Liver (tissue), 9 donors: Measurements from ENCODE around the gene UGCG. TPM values are rescaled to one million over a fixed set of nuclear protein-coding genes. Genes with fewer than 3 reads are reported as not detected.

Experiments used
- DNase-seq: peaks from one replicate; pipeline ENCODE4 v3.0.0-alpha.2; 2017; ENCODE audit warnings: low spot score
- H3K27ac ChIP-seq, 2 donors: one replicate each; pipeline ENCODE4 v1.7.0; 2013; ENCODE audit warnings: inconsistent platforms in 2 of 2, low read length in 2 of 2, control low read depth in 1 of 2, low read depth in 1 of 2, mild to moderate bottlenecking in 1 of 2
- H3K27me3 ChIP-seq, 4 donors: one replicate each; pipeline versions ENCODE4 v1.6.1 to v1.7.0; 2013; ENCODE audit warnings: low read length in 3 of 4, inconsistent platforms in 1 of 4, mild to moderate bottlenecking in 1 of 4, moderate library complexity in 1 of 4; ENCODE audit not compliant: control insufficient read depth in 4 of 4, insufficient read depth in 4 of 4
- H3K36me3 ChIP-seq, 4 donors: one replicate each; pipeline versions ENCODE4 v1.6.1 to v1.7.0; 2013; ENCODE audit warnings: low read length in 3 of 4, mild to moderate bottlenecking in 3 of 4, low read depth in 1 of 4, moderate library complexity in 1 of 4; ENCODE audit not compliant: control insufficient read depth in 4 of 4, insufficient read depth in 3 of 4
- H3K4me1 ChIP-seq, 4 donors: one replicate each; pipeline versions ENCODE4 v1.6.1 to v1.7.0; 2013; ENCODE audit warnings: low read length in 3 of 4, mild to moderate bottlenecking in 3 of 4, moderate library complexity in 1 of 4; ENCODE audit not compliant: control insufficient read depth in 4 of 4, insufficient read depth in 4 of 4
- H3K4me3 ChIP-seq, 3 donors: one replicate each; pipeline versions ENCODE4 v1.6.1 to v1.7.0; 2013; ENCODE audit warnings: low read length in 3 of 3, control low read depth in 1 of 3, low read depth in 1 of 3, mild to moderate bottlenecking in 1 of 3
- H3K9ac ChIP-seq, 2 donors: one replicate each; pipeline ENCODE4 v1.7.0; 2013; ENCODE audit warnings: low read length in 2 of 2, mild to moderate bottlenecking in 2 of 2, moderate library complexity in 2 of 2, control low read depth in 1 of 2, low read depth in 1 of 2
- H3K9me3 ChIP-seq, 4 donors: one replicate each; pipeline versions ENCODE4 v1.6.1 to v1.7.0; 2013; ENCODE audit warnings: low read length in 3 of 4; ENCODE audit not compliant: control insufficient read depth in 4 of 4
- EGR1 ChIP-seq, 2 donors: IDR thresholded peaks; 2 replicates each; pipeline ENCODE4 v1.6.1; 2016 to 2018; ENCODE audit warnings: antibody characterized with exemption in 2 of 2, low read depth in 2 of 2
- FOXA1 ChIP-seq: IDR thresholded peaks from 2 replicates; pipeline ENCODE4 v1.6.1; 2016; ENCODE audit warnings: antibody characterized with exemption
- FOXA2 ChIP-seq: IDR thresholded peaks from 2 replicates; pipeline ENCODE4 v1.6.1; 2016; ENCODE audit warnings: antibody characterized with exemption
- GABPA ChIP-seq, 2 donors: IDR thresholded peaks in 1 of 2; conservative IDR thresholded peaks in 1 of 2; 2 replicates each; pipeline ENCODE4 v1.6.1; 2016; ENCODE audit warnings: antibody characterized with exemption in 2 of 2, mild to moderate bottlenecking in 1 of 2, moderate library complexity in 1 of 2
- HNF4A ChIP-seq, 2 donors: conservative IDR thresholded peaks; 2 replicates each; pipeline ENCODE4 v1.6.1; 2016; ENCODE audit warnings: antibody characterized with exemption in 2 of 2, mild to moderate bottlenecking in 2 of 2
- HNF4G ChIP-seq: IDR thresholded peaks from 2 replicates; pipeline ENCODE4 v1.6.1; 2016; ENCODE audit warnings: antibody characterized with exemption
- JUND ChIP-seq, 2 donors: IDR thresholded peaks; 2 replicates each; pipeline ENCODE4 v1.6.1; 2016; ENCODE audit warnings: antibody characterized with exemption in 2 of 2
- NR2F2 ChIP-seq: IDR thresholded peaks from 2 replicates; pipeline ENCODE4 v1.6.1; 2016; ENCODE audit warnings: antibody characterized with exemption
- REST ChIP-seq: IDR thresholded peaks from 2 replicates; pipeline ENCODE4 v1.6.1; 2016; ENCODE audit warnings: antibody characterized with exemption, mild to moderate bottlenecking
- RXRA ChIP-seq, 2 donors: IDR thresholded peaks; 2 replicates each; pipeline ENCODE4 v1.6.1; 2017 to 2018; ENCODE audit warnings: antibody characterized with exemption in 2 of 2, mild to moderate bottlenecking in 1 of 2
- SP1 ChIP-seq: IDR thresholded peaks from 2 replicates; pipeline ENCODE4 v1.6.1; 2018; ENCODE audit warnings: antibody characterized with exemption, mild to moderate bottlenecking
- TAF1 ChIP-seq: conservative IDR thresholded peaks from 2 replicates; pipeline ENCODE4 v1.6.1; 2016; ENCODE audit warnings: antibody characterized with exemption, mild to moderate bottlenecking
- YY1 ChIP-seq: IDR thresholded peaks from 2 replicates; pipeline ENCODE4 v1.6.1; 2016; ENCODE audit warnings: antibody characterized with exemption, mild to moderate bottlenecking
- ZBTB33 ChIP-seq: IDR thresholded peaks from 2 replicates; pipeline ENCODE4 v1.6.1; 2016; ENCODE audit warnings: antibody characterized with exemption
- WGBS: extraction: QIAGEN DNeasy Blood & Tissue Kit; methylation state at CpG from one replicate; pipeline ENCODE4 v1.1.7; 2013; 5-methylcytosine and 5-hydroxymethylcytosine counted together
- polyA plus RNA-seq, 2 donors: library from polyadenylated mRNA; stranded (reverse) in 1 of 2; unstranded in 1 of 2; fragments of 200-250 nt in 1 of 2; fragments of >200 nt in 1 of 2; fragmentation: Nextera tagmentation in 1 of 2; extraction: Ambion mirVana in 1 of 2; gene quantifications; one replicate each; pipeline versions ENCODE4 v1.2.1 to v1.2.3, GENCODE V29; 2013 to 2015
- total RNA-seq, 2 donors: library from RNA; depleted of rRNA; stranded (reverse); fragments of >200 nt; gene quantifications; one replicate each; pipeline ENCODE4 v1.2.3, GENCODE V29; 2014
- TF ChIP-seq, protein P1 (sequence below): IDR thresholded peaks from 2 replicates; pipeline ENCODE4 v1.6.1; 2016; ENCODE audit warnings: antibody characterized with exemption
- donor health status: healthy.
- donor health status: healthy.
- donor health status: healthy.
- donor health status: healthy.
- donor health status: healthy.

The UGCG gene
- total RNA-seq, result 10 to 100 TPM; 15.7 to 44.2 TPM
- 1 to 10 TPM; 5.2 to 8.2 TPM for polyA plus RNA-seq

GRCh38 chr9:111895996-111896941 lies at the start of gene UGCG:
Gene UGCG (plus strand): TSS chr9:111896814. CDS start chr9:111897216, 402 bp downstream.
- Histone ChIP-seq H3K27ac (peak within 1 kb of the TSS; percentile 98), H3K9me3 (no peaks in the 10 kb centered on the region), H3K4me3 (peak within 1 kb of the TSS; percentile 72 to 98 (median 78)), H3K9ac (peak within 1 kb of the TSS; percentile 72 to 90), H3K27me3 (no peaks in the 10 kb centered on the region), H3K4me1 (peaks cover 1 to 36% (median 22%) of the 10 kb centered on the region in 4 donors), H3K36me3 (no peaks in the 10 kb centered on the region)
- peak; percentile 90 for DNase-seq
- no peak for TF ChIP-seq SP1
- peak; percentile 40 for TF ChIP-seq YY1
- peak in 1 of 2 donors; percentile 40 for TF ChIP-seq EGR1 (IDR thresholded peaks at IDR 0.05; ENCODE audit: low read depth in 2 of 2)
- peak in 1 of 2 donors; percentile 12 for TF ChIP-seq RXRA (IDR thresholded peaks at IDR 0.05)
- TF ChIP-seq FOXA2, result no peak
- TF ChIP-seq, protein P1, sequence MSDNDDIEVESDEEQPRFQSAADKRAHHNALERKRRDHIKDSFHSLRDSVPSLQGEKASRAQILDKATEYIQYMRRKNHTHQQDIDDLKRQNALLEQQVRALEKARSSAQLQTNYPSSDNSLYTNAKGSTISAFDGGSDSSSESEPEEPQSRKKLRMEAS, result no peak
- TF ChIP-seq JUND (IDR thresholded peaks at IDR 0.05), result no peak
- no peak for TF ChIP-seq NR2F2
- no peak for TF ChIP-seq ZBTB33
- TF ChIP-seq REST, result no peak
- TF ChIP-seq HNF4G, result no peak
- TF ChIP-seq GABPA (IDR thresholded peaks at IDR 0.05 in 1 of 2, conservative IDR thresholded peaks at IDR 0.05 in 1 of 2), result no peak
- TF ChIP-seq HNF4A (conservative IDR thresholded peaks at IDR 0.05), result no peak
- 1% methylated on average over 84 of the region's 84 CpGs for WGBS

DNA sequence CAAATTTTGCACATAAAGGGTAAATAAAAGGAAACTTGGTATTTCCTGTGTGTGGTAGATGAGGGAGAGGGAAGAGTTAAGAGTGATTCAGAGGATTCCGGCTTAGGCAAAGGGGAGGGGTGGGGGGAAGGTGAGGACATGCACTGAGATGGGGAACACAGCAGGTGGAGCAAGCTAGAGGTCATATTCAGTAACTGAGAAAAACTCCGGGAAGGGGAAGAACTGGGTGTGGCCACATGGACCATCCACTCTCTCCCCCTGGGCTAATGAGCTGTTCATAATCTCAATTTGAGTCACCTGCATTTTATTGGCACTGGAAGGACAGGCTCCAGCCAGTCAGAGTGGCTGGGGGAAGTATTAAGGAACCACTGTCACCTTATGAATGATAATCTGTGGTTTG lies 45.1 kb upstream of the UGCG start:
- no peak overlapping the region for H3K4me3 ChIP-seq
- H3K27ac ChIP-seq, result no peak overlapping the region

More for the DNA sequence above, 45.1 kb upstream of the UGCG start:
- TF ChIP-seq RXRA (IDR thresholded peaks at IDR 0.05) (no peak), FOXA1 (no peak), TAF1 (no peak), JUND (IDR thresholded peaks at IDR 0.05) (no peak)
- TF ChIP-seq, protein P1, result no peak
- H3K27me3 ChIP-seq, result no peaks in the 10 kb centered on the region
- H3K4me1 ChIP-seq, result no peaks in the 10 kb centered on the region
- H3K36me3 ChIP-seq, result no peaks in the 10 kb centered on the region
- DNase-seq, result no peak
- 65% methylated on average over 2 of the region's 2 CpGs for WGBS
- H3K9ac ChIP-seq, result no peak overlapping the region
- H3K9me3 ChIP-seq, result no peaks in the 10 kb centered on the region
